Fibroblast of lung (primary cell): ENCODE results near the gene GRB10. TPM values are rescaled to one million over a fixed set of nuclear protein-coding genes. Genes with fewer than 3 reads are reported as not detected.

ENCODE experiments used
- DNase-seq, 2 donors: peaks; one replicate each; pipeline versions ENCODE4 v3.0.0 to v3.0.0-alpha.2; 2010; ENCODE audit warnings: low read depth in 2 of 2
- H2AFZ ChIP-seq: 2 replicates; pipeline ENCODE4 v1.5.1; 2012; ENCODE audit warnings: low read length, control low read depth, inconsistent platforms
- H3K27ac ChIP-seq: 2 replicates; pipeline ENCODE4 v1.5.1; 2011; ENCODE audit warnings: low read length, control low read depth; ENCODE audit not compliant: insufficient read depth
- H3K27me3 ChIP-seq: 2 replicates; pipeline ENCODE4 v1.5.1; 2011; ENCODE audit warnings: mild to moderate bottlenecking, low read length; ENCODE audit not compliant: control insufficient read depth, insufficient read depth
- H3K36me3 ChIP-seq: 2 replicates; pipeline ENCODE4 v1.5.1; 2011; ENCODE audit warnings: low read length; ENCODE audit not compliant: control insufficient read depth, insufficient read depth
- H3K4me1 ChIP-seq: 2 replicates; pipeline ENCODE4 v1.5.1; 2011; ENCODE audit warnings: low read length; ENCODE audit not compliant: control insufficient read depth, insufficient read depth; ENCODE audit errors: extremely low read depth
- H3K4me2 ChIP-seq: 2 replicates; pipeline ENCODE4 v1.5.1; 2011; ENCODE audit warnings: low read length, control low read depth; ENCODE audit not compliant: insufficient read depth; ENCODE audit errors: extremely low read depth
- H3K4me3 ChIP-seq, 4 experiments: fragments of 200-600 bp in 1 of 4; sonication (generic) in 1 of 4; replicated peaks in 1 of 4; 2 replicates each; pipeline ENCODE4 v1.5.1; 2011 to 2016; ENCODE audit warnings: low read length in 4 of 4, low read depth in 3 of 4, mild to moderate bottlenecking in 3 of 4, control low read depth in 2 of 4, inconsistent platforms in 1 of 4, mixed read lengths in 1 of 4; ENCODE audit not compliant: insufficient read depth in 1 of 4; ENCODE audit errors: control extremely low read depth in 1 of 4
- H3K79me2 ChIP-seq: 2 replicates; pipeline ENCODE4 v1.5.1; 2012; ENCODE audit warnings: mild to moderate bottlenecking, low read length, inconsistent platforms; ENCODE audit not compliant: control insufficient read depth, insufficient read depth
- H3K9ac ChIP-seq: 2 replicates; pipeline ENCODE4 v1.5.1; 2011; ENCODE audit warnings: mild to moderate bottlenecking, low read length, control low read depth; ENCODE audit not compliant: insufficient read depth
- H3K9me3 ChIP-seq: 2 replicates; pipeline ENCODE4 v1.5.1; 2012; ENCODE audit warnings: low read depth, low read length; ENCODE audit not compliant: control insufficient read depth, insufficient read depth
- H4K20me1 ChIP-seq: 2 replicates; pipeline ENCODE4 v1.5.1; 2011; ENCODE audit warnings: low read length; ENCODE audit not compliant: control insufficient read depth, insufficient read depth; ENCODE audit errors: extremely low read depth
- EZH2 ChIP-seq: IDR thresholded peaks from 2 replicates; pipeline ENCODE4 v1.5.1; 2012; ENCODE audit warnings: low read length, control low read depth, mild to moderate bottlenecking; ENCODE audit errors: missing control alignments
- polyA plus RNA-seq, 2 donors: library from polyadenylated mRNA; depleted of rRNA in 1 of 2; stranded (reverse) in 1 of 2; unstranded in 1 of 2; fragments of >200 nt; gene quantifications; 2 replicates each; pipeline ENCODE4 v1.2.1, GENCODE V29; 2011 to 2012; ENCODE audit warnings: missing spikeins in 1 of 2
- total RNA-seq: library from RNA; depleted of rRNA; stranded (reverse); fragments of >200 nt; gene quantifications from 2 replicates; pipeline ENCODE4 v1.2.1, GENCODE V29; 2014
- TF ChIP-seq, protein P1 (sequence below), 2 donors: IDR thresholded peaks in 1 of 2; conservative IDR thresholded peaks in 1 of 2; 1 replicate in 1 of 2; 2 replicates in 1 of 2; pipeline ENCODE4 v1.5.1; 2011 to 2012; ENCODE audit warnings: low read length in 2 of 2, control low read depth in 1 of 2, inconsistent platforms in 1 of 2, low read depth in 1 of 2, mild to moderate bottlenecking in 1 of 2

Gene GRB10
- total and polyA plus RNA-seq, 2 donors (not counting 1 experiment from before 2014, with no cell fraction given), result 11.1 to 64.1 TPM

GRCh38 chr7:50634378-50634777 lies 148.3 kb downstream of the GRB10 start:
- H3K4me1 ChIP-seq, result no peaks in the 10 kb centered on the region
- no peak overlapping the region for H3K4me2 ChIP-seq
- H3K9me3 ChIP-seq, result no peaks in the 10 kb centered on the region
- H3K79me2 ChIP-seq, result no peaks in the 10 kb centered on the region
- H2AFZ ChIP-seq, result no peak overlapping the region
- H4K20me1 ChIP-seq, result no peaks in the 10 kb centered on the region
- DNase-seq, result no peak
- no peak overlapping the region for H3K27ac ChIP-seq
- no peak overlapping the region for H3K4me3 ChIP-seq
- no peaks in the 10 kb centered on the region for H3K27me3 ChIP-seq
- no peak overlapping the region for H3K9ac ChIP-seq
- no peak for TF ChIP-seq EZH2
- TF ChIP-seq, protein P1, sequence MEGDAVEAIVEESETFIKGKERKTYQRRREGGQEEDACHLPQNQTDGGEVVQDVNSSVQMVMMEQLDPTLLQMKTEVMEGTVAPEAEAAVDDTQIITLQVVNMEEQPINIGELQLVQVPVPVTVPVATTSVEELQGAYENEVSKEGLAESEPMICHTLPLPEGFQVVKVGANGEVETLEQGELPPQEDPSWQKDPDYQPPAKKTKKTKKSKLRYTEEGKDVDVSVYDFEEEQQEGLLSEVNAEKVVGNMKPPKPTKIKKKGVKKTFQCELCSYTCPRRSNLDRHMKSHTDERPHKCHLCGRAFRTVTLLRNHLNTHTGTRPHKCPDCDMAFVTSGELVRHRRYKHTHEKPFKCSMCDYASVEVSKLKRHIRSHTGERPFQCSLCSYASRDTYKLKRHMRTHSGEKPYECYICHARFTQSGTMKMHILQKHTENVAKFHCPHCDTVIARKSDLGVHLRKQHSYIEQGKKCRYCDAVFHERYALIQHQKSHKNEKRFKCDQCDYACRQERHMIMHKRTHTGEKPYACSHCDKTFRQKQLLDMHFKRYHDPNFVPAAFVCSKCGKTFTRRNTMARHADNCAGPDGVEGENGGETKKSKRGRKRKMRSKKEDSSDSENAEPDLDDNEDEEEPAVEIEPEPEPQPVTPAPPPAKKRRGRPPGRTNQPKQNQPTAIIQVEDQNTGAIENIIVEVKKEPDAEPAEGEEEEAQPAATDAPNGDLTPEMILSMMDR (conservative IDR thresholded peaks at IDR 0.05 in 1 of 2, IDR thresholded peaks at IDR 0.05 in 1 of 2; ENCODE audit: low read depth in 1 of 2, low read length in 2 of 2), result no peak
- no peaks in the 10 kb centered on the region for H3K36me3 ChIP-seq

DNA sequence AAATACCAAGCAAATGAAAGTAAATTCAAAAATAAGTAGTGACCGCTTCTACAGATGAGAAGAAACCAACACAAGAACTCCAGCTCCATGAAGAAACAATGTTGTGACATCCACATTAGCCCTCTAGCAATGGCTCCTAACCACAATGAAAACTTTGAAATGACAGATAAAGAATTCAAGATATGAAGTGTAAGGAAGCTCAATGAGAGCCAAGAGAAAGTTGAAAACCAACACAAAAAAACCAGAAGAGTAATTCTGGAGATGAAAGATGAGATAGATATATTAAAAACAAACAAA lies 149.3 kb downstream of the GRB10 start:
- H3K9me3 ChIP-seq, result no peaks in the 10 kb centered on the region
- H3K79me2 ChIP-seq, result no peaks in the 10 kb centered on the region
- H3K36me3 ChIP-seq, result no peaks in the 10 kb centered on the region
- no peaks in the 10 kb centered on the region for H3K27me3 ChIP-seq
- no peaks in the 10 kb centered on the region for H4K20me1 ChIP-seq
- H3K9ac ChIP-seq, result no peak overlapping the region
- H3K4me2 ChIP-seq, result no peak overlapping the region
- TF ChIP-seq EZH2, result no peak
- TF ChIP-seq, protein P1 (conservative IDR thresholded peaks at IDR 0.05 in 1 of 2, IDR thresholded peaks at IDR 0.05 in 1 of 2; ENCODE audit: low read depth in 1 of 2, low read length in 2 of 2), result no peak
- DNase-seq, result no peak
- no peak overlapping the region for H3K27ac ChIP-seq
- no peak overlapping the region for H2AFZ ChIP-seq
- no peak overlapping the region for H3K4me3 ChIP-seq
- H3K4me1 ChIP-seq, result no peaks in the 10 kb centered on the region

DNA sequence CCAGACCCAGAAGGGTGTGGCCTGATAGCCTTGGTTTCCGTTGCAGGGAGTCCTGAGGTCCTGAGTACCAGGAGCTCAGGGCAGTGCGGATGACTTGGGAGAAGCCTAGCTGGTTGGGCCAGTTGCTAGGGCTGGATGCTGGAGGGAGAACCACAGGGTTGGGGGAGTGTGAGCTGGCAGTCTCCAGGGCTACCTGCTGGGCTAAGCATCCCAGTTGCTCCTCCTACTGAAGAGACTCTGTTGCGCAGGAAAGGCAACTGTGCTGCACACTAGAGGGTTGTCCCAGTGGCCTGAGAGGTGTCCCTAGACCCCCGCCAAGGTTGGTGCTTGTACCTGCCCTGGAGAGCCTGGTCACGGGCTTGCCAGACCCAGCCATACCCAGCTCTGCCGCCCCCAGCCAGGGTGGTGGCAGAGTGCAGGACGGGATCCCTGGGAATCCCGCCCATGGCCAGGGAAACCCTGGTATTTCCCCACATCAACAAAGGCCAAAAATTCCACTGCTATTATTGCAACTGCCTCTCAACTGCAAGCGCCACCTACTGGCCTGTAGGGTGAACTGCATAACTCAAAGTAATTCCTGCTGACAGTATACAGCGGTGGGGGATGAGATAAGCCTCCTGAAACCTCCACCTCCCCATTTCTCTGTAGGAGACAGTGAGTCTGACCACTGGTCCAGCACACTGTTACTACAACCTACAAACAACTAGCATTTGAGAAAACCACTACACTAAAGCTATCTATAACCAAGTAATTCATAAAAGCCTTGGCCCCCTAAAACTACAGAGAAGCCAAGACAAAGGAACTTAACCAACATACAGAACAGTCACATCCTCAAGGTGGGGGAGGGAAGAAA lies 149.9 kb downstream of the GRB10 start:
- H3K36me3 ChIP-seq, result no peaks in the 10 kb centered on the region
- no peak overlapping the region for H3K4me2 ChIP-seq
- H3K27me3 ChIP-seq, result no peaks in the 10 kb centered on the region
- no peak overlapping the region for H3K9ac ChIP-seq
- H3K4me3 ChIP-seq, result no peak overlapping the region
- H3K9me3 ChIP-seq, result no peaks in the 10 kb centered on the region
- DNase-seq, result peak; percentile 40 to 63
- H4K20me1 ChIP-seq, result no peaks in the 10 kb centered on the region
- no peak overlapping the region for H2AFZ ChIP-seq
- H3K27ac ChIP-seq, result no peak overlapping the region
- no peaks in the 10 kb centered on the region for H3K4me1 ChIP-seq
- TF ChIP-seq, protein P1 (conservative IDR thresholded peaks at IDR 0.05 in 1 of 2, IDR thresholded peaks at IDR 0.05 in 1 of 2; ENCODE audit: low read depth in 1 of 2, low read length in 2 of 2), result peak; percentile 78 to 92
- TF ChIP-seq EZH2, result no peak
- no peaks in the 10 kb centered on the region for H3K79me2 ChIP-seq
